Activated CD8-positive, alpha-beta T cell treated with anti-CD3 and anti-CD28 coated beads for 36 hours (primary cell): ENCODE results near the gene RAB38. TPM values are rescaled to one million over a fixed set of nuclear protein-coding genes. Genes with fewer than 3 reads are reported as not detected.

Source experiments
- ATAC-seq: fragments of 200-7000 bp; cut with Tn5 transposase; one replicate; pipeline ENCODE4 v1.10.0; 2021; ENCODE audit warnings: mild to moderate bottlenecking, moderate library complexity
- CTCF ChIA-PET: fragments of 350-600 bp; sonication (Branson Sonifier 250); formaldehyde crosslinking; loops from one replicate; lab custom pipeline; 2021; ENCODE audit warnings: antibody characterized with exemption; lab: Charles Lee
- POLR2A ChIA-PET: fragments of 350-600 bp; sonication (Branson Sonifier 250); formaldehyde crosslinking; loops from one replicate; lab custom pipeline; 2021; ENCODE audit warnings: antibody characterized with exemption; lab: Charles Lee
- DNase-seq: peaks from one replicate; pipeline ENCODE4 v3.0.0-alpha.2; 2020
- H3K27ac Mint-ChIP-seq: one replicate; pipeline ENCODE4 v1.8.0; 2021; ENCODE audit warnings: mild to moderate bottlenecking, mixed read lengths
- H3K27me3 Mint-ChIP-seq: one replicate; pipeline ENCODE4 v1.8.0; 2021; ENCODE audit warnings: mixed read lengths
- H3K36me3 Mint-ChIP-seq: one replicate; pipeline ENCODE4 v1.8.0; 2021; ENCODE audit warnings: low read depth, mixed read lengths
- H3K4me1 Mint-ChIP-seq: one replicate; pipeline ENCODE4 v1.8.0; 2021; ENCODE audit warnings: low read depth, mixed read lengths
- H3K4me3 Mint-ChIP-seq: one replicate; pipeline ENCODE4 v1.8.0; 2021; ENCODE audit warnings: mild to moderate bottlenecking, moderate library complexity, mixed read lengths
- H3K9me3 Mint-ChIP-seq: one replicate; pipeline ENCODE4 v1.8.0; 2021; ENCODE audit warnings: mixed read lengths
- intact Hi-C: fragments of 100-400 bp; cut with micrococcal nuclease; formaldehyde crosslinking; loops from one replicate; pipeline ENCODE4 v1.10.0; 2022
- total RNA-seq, 2 experiments: library from RNA; stranded (reverse); gene quantifications; one replicate each; pipeline ENCODE4 v1.2.3, GENCODE V29; 2021
- TF ChIP-seq, protein P1 (sequence below): fragments of 200-600 bp; IDR thresholded peaks from one replicate; pipeline ENCODE4 v1.8.0; 2022; ENCODE audit warnings: antibody characterized with exemption, mild to moderate bottlenecking

Gene RAB38
- total RNA-seq, 2 experiments from 2014 or later: 3.2 to 3.4 TPM

DNA sequence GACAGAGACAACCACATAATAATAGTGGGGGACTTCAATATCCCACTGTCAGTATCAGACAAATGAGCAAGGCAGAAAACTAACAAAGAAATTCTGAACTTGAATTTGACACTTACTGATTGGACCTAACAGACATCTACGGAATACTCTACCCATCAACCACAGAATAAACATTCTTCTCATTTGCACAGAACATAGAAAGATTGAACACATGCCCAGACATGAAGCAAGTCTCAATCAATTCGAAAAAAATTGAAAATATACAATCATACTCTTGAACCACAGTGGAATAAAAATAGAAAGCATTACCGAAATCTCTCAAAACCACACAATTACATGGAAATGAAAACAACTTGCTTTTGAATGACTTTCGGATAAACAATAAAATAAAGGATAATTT lies 17.9 kb downstream of the RAB38 start:
- no peak overlapping the region for H3K27ac Mint-ChIP-seq
- TF ChIP-seq, protein P1, sequence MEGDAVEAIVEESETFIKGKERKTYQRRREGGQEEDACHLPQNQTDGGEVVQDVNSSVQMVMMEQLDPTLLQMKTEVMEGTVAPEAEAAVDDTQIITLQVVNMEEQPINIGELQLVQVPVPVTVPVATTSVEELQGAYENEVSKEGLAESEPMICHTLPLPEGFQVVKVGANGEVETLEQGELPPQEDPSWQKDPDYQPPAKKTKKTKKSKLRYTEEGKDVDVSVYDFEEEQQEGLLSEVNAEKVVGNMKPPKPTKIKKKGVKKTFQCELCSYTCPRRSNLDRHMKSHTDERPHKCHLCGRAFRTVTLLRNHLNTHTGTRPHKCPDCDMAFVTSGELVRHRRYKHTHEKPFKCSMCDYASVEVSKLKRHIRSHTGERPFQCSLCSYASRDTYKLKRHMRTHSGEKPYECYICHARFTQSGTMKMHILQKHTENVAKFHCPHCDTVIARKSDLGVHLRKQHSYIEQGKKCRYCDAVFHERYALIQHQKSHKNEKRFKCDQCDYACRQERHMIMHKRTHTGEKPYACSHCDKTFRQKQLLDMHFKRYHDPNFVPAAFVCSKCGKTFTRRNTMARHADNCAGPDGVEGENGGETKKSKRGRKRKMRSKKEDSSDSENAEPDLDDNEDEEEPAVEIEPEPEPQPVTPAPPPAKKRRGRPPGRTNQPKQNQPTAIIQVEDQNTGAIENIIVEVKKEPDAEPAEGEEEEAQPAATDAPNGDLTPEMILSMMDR: no peak
- POLR2A ChIA-PET: no interaction called here
- intact Hi-C loops: no loop called here
- peaks cover 3% of the 10 kb centered on the region for H3K27me3 Mint-ChIP-seq
- no peak overlapping the region for H3K4me3 Mint-ChIP-seq
- CTCF ChIA-PET: no interaction called here
- H3K36me3 Mint-ChIP-seq: no peaks in the 10 kb centered on the region
- H3K4me1 Mint-ChIP-seq: no peaks in the 10 kb centered on the region
- DNase-seq (no peak), ATAC-seq (no peak)
- peaks cover 19% of the 10 kb centered on the region for H3K9me3 Mint-ChIP-seq

DNA sequence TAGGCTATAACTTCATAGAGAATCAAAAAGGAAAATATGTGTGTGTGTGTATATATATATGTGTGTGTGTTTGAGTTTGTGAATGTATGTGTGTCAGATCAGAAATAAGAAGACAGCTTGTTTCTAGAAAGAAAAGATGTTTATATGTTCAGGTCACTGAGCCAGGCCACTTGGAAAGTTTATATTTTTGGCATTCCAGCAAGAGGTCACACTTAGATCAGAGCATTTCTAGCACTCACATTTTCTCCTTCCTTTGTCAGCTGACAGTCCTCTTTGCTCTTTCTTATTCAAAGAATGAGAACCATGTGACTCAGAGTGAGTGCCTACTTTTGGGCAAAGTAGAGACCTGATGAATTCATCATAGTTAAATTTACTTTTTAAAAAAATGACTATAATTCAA lies 22.9 kb downstream of the RAB38 start:
- no peaks in the 10 kb centered on the region for H3K4me1 Mint-ChIP-seq
- H3K27me3 Mint-ChIP-seq: peaks cover 3% of the 10 kb centered on the region
- H3K9me3 Mint-ChIP-seq: peaks cover 11% of the 10 kb centered on the region
- ChIA-PET CTCF (no interaction called here), POLR2A (no interaction called here)
- H3K4me3 Mint-ChIP-seq: no peak overlapping the region
- no peak overlapping the region for H3K27ac Mint-ChIP-seq
- ATAC-seq (no peak), DNase-seq (no peak)
- no peaks in the 10 kb centered on the region for H3K36me3 Mint-ChIP-seq
- intact Hi-C loops: no loop called here
- TF ChIP-seq, protein P1: no peak

DNA sequence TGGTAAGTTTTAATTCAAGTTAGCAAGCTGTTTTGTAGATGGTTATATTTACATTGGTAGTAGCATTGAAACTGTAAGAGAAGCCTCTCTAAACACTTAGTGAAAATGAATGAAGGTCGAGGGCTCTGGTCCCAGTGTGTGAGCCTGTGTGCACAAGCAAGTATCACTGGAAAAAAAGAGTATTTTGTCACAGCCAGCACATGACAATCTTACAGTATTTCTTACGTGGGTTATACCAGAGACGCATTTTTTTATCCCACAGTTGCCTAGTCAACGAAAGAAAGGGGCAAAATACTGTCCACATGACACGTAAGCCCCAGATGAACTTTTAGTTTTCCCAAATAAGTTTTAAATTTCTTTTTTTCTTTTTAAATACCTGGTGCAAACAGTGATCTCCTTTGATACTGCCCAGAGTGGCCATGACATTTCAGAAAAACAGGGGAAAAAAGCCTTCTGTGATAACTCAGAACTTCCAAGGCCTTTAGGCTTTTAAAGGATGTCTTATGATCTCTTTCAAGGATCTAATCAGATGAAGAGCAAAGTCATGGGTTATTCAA lies 23.5 kb downstream of the RAB38 start:
- ATAC-seq (no peak), DNase-seq (no peak)
- Mint-ChIP-seq H3K36me3 (no peaks in the 10 kb centered on the region), H3K4me1 (no peaks in the 10 kb centered on the region), H3K4me3 (no peak overlapping the region), H3K9me3 (peaks cover 10% of the 10 kb centered on the region), H3K27me3 (peaks cover 1% of the 10 kb centered on the region), H3K27ac (no peak overlapping the region)
- ChIA-PET CTCF (interaction anchor here (0.9 kb wide), 1 partner anchor 400 kb away, joined by 3 read pairs; no protein-coding TSS in a partner anchor), POLR2A (no interaction called here)
- intact Hi-C loops: no loop called here
- TF ChIP-seq, protein P1: no peak

DNA sequence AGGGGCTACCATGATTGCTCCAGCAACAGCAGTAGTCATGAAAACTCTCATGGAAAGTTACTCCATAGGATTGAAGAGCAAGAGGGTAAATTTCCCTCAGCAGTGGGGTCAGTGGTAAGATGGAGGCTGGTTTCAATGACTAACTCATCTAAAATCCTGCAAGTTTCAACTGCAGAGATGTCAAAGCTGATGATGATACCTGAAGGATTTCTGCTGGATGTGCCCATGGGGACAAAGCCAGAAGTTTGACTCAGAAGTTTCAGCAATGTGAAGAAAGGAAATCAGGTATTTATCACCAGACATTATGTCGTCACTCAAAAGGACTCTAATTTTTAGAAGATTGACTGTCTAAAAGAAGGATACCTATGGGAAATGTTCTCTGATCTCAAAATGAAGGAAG lies 29.1 kb downstream of the RAB38 start:
- TF ChIP-seq, protein P1: no peak
- H3K27me3 Mint-ChIP-seq: no peaks in the 10 kb centered on the region
- H3K4me3 Mint-ChIP-seq: no peak overlapping the region
- POLR2A ChIA-PET: no interaction called here
- no peaks in the 10 kb centered on the region for H3K9me3 Mint-ChIP-seq
- DNase-seq: no peak
- no peaks in the 10 kb centered on the region for H3K36me3 Mint-ChIP-seq
- H3K4me1 Mint-ChIP-seq: no peaks in the 10 kb centered on the region
- CTCF ChIA-PET: no interaction called here
- ATAC-seq: no peak
- H3K27ac Mint-ChIP-seq: no peak overlapping the region
- intact Hi-C loops: no loop called here

DNA sequence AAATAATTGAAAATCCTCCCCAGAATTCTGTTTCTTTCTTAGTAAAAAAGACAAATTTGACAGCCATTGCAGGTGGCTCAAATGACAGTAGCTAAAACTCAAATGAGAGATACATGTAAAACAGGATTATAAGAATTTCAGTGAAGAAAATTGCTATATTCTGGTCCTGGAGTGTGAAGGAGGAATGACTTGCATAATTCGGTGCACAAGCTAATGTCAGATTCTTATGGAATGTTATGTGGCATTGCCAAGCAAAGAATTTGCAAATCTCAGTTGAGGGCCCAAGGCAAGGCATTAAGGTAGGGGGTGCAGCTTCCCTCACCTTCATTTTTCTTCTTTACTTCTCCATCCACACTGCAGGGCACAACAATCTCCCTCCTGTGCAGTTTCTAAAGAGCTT lies 35.4 kb downstream of the RAB38 start:
- DNase-seq (no peak), ATAC-seq (no peak)
- Mint-ChIP-seq H3K4me3 (no peak overlapping the region), H3K4me1 (no peaks in the 10 kb centered on the region), H3K36me3 (no peaks in the 10 kb centered on the region), H3K27me3 (peaks cover 4% of the 10 kb centered on the region), H3K9me3 (no peaks in the 10 kb centered on the region), H3K27ac (no peak overlapping the region)
- intact Hi-C loops: no loop called here
- TF ChIP-seq, protein P1: no peak
- ChIA-PET POLR2A (no interaction called here), CTCF (no interaction called here)
